ENCODE results near the gene HDAC4. TPM values are rescaled to one million over a fixed set of nuclear protein-coding genes. Genes with fewer than 3 reads are reported as not detected.

HDAC4 gene
- total and polyA plus RNA-seq, 4 donors: 2.9 to 37.2 (median 4.4) TPM

GRCh38 chr2:239131521-239131920 lies 269.3 kb downstream of the HDAC4 start:
- H3K4me3 ChIP-seq (ENCODE audit: low read depth in 1 of 3, low read length in 3 of 3): no peak overlapping the region
- H3K36me3 ChIP-seq (ENCODE audit: control insufficient read depth in 4 of 4, insufficient read depth in 3 of 4, low read depth in 1 of 4, low read length in 3 of 4): peaks cover 7 to 42% (median 12%) of the 10 kb centered on the region in 4 donors
- 94% methylated on average over 10 of the region's 10 CpGs for WGBS
- TF ChIP-seq, protein P1, sequence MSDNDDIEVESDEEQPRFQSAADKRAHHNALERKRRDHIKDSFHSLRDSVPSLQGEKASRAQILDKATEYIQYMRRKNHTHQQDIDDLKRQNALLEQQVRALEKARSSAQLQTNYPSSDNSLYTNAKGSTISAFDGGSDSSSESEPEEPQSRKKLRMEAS (IDR thresholded peaks at IDR 0.05): no peak
- TF ChIP-seq FOXA1 (IDR thresholded peaks at IDR 0.05): no peak
- TF ChIP-seq RAD21 (IDR thresholded peaks at IDR 0.05): no peak
- TF ChIP-seq YY1 (IDR thresholded peaks at IDR 0.05): no peak
- TF ChIP-seq FOXA2 (IDR thresholded peaks at IDR 0.05): no peak
- no peak for TF ChIP-seq CTCF (IDR thresholded peaks at IDR 0.05; ENCODE audit: low read depth, low read length, missing input control)
- TF ChIP-seq EGR1 (IDR thresholded peaks at IDR 0.05; ENCODE audit: low read depth in 2 of 2): no peak
- no peak for TF ChIP-seq HNF4A (conservative IDR thresholded peaks at IDR 0.05)
- no peak for TF ChIP-seq TAF1 (conservative IDR thresholded peaks at IDR 0.05)
- no peak overlapping the region for H3K9ac ChIP-seq (ENCODE audit: low read depth in 1 of 2, low read length in 2 of 2)
- H3K4me1 ChIP-seq (ENCODE audit: control insufficient read depth in 4 of 4, insufficient read depth in 4 of 4, low read length in 3 of 4): no peaks in the 10 kb centered on the region
- no peak for DNase-seq (ENCODE audit: low spot score)
- H3K27me3 ChIP-seq (ENCODE audit: control insufficient read depth in 4 of 4, insufficient read depth in 4 of 4, low read length in 3 of 4): no peaks in the 10 kb centered on the region
- no peak overlapping the region for H3K27ac ChIP-seq (ENCODE audit: low read depth in 1 of 2, low read length in 2 of 2)
- no peaks in the 10 kb centered on the region for H3K9me3 ChIP-seq (ENCODE audit: control insufficient read depth in 4 of 4, low read length in 3 of 4)

DNA sequence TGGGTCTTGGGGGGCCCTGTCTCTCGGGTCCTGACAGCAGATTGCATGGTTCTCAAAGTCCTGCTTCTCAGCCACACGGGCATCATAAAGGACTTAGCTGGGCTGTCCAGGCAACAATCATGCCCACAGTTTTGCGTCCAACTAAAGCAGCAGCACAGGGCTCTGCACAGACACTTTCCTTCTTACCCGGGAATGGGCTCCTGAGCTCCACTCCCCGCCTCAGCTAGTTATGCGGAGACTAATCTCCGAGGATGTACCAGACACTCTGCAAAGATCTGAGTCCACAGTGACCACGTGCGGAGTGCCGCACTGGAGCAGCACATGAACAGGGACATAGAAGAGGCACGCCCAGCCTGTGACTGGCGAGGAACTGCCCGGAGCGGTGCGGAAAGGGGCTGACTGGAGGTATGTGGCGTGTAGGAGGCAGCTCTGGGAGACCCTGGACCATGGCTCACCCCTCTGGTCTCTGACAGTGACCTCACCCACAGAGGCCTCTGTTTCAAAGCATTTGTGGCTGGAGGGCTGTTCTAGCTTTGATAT lies 270.0 kb downstream of the HDAC4 start:
- H3K9ac ChIP-seq (ENCODE audit: low read depth in 1 of 2, low read length in 2 of 2): no peak overlapping the region
- H3K4me3 ChIP-seq (ENCODE audit: low read depth in 1 of 3, low read length in 3 of 3): no peak overlapping the region
- H3K4me1 ChIP-seq (ENCODE audit: control insufficient read depth in 4 of 4, insufficient read depth in 4 of 4, low read length in 3 of 4): no peaks in the 10 kb centered on the region
- peaks cover 7 to 48% (median 15%) of the 10 kb centered on the region in 4 donors for H3K36me3 ChIP-seq (ENCODE audit: control insufficient read depth in 4 of 4, insufficient read depth in 3 of 4, low read depth in 1 of 4, low read length in 3 of 4)
- 97% methylated on average over 16 of the region's 16 CpGs for WGBS
- no peaks in the 10 kb centered on the region for H3K27me3 ChIP-seq (ENCODE audit: control insufficient read depth in 4 of 4, insufficient read depth in 4 of 4, low read length in 3 of 4)
- H3K27ac ChIP-seq (ENCODE audit: low read depth in 1 of 2, low read length in 2 of 2): no peak overlapping the region
- H3K9me3 ChIP-seq (ENCODE audit: control insufficient read depth in 4 of 4, low read length in 3 of 4): no peaks in the 10 kb centered on the region
- no peak for DNase-seq (ENCODE audit: low spot score)
- TF ChIP-seq TAF1 (conservative IDR thresholded peaks at IDR 0.05): no peak
- no peak for TF ChIP-seq JUND (IDR thresholded peaks at IDR 0.05)
- TF ChIP-seq FOXA2 (IDR thresholded peaks at IDR 0.05): no peak
- TF ChIP-seq, protein P2, sequence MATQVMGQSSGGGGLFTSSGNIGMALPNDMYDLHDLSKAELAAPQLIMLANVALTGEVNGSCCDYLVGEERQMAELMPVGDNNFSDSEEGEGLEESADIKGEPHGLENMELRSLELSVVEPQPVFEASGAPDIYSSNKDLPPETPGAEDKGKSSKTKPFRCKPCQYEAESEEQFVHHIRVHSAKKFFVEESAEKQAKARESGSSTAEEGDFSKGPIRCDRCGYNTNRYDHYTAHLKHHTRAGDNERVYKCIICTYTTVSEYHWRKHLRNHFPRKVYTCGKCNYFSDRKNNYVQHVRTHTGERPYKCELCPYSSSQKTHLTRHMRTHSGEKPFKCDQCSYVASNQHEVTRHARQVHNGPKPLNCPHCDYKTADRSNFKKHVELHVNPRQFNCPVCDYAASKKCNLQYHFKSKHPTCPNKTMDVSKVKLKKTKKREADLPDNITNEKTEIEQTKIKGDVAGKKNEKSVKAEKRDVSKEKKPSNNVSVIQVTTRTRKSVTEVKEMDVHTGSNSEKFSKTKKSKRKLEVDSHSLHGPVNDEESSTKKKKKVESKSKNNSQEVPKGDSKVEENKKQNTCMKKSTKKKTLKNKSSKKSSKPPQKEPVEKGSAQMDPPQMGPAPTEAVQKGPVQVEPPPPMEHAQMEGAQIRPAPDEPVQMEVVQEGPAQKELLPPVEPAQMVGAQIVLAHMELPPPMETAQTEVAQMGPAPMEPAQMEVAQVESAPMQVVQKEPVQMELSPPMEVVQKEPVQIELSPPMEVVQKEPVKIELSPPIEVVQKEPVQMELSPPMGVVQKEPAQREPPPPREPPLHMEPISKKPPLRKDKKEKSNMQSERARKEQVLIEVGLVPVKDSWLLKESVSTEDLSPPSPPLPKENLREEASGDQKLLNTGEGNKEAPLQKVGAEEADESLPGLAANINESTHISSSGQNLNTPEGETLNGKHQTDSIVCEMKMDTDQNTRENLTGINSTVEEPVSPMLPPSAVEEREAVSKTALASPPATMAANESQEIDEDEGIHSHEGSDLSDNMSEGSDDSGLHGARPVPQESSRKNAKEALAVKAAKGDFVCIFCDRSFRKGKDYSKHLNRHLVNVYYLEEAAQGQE (IDR thresholded peaks at IDR 0.05): no peak
- TF ChIP-seq CTCF (IDR thresholded peaks at IDR 0.05; ENCODE audit: low read depth, low read length, missing input control): no peak
- no peak for TF ChIP-seq YY1 (IDR thresholded peaks at IDR 0.05)
- TF ChIP-seq HNF4A (conservative IDR thresholded peaks at IDR 0.05): no peak
- TF ChIP-seq, protein P3, sequence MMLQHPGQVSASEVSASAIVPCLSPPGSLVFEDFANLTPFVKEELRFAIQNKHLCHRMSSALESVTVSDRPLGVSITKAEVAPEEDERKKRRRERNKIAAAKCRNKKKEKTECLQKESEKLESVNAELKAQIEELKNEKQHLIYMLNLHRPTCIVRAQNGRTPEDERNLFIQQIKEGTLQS (IDR thresholded peaks at IDR 0.05): no peak
- TF ChIP-seq RAD21 (IDR thresholded peaks at IDR 0.05): no peak
- TF ChIP-seq HNF4G (IDR thresholded peaks at IDR 0.05): no peak
- no peak for TF ChIP-seq NR2F2 (IDR thresholded peaks at IDR 0.05)
- no peak for TF ChIP-seq SP1 (IDR thresholded peaks at IDR 0.05)
- TF ChIP-seq ZBTB33 (IDR thresholded peaks at IDR 0.05): no peak
- no peak for TF ChIP-seq EGR1 (IDR thresholded peaks at IDR 0.05; ENCODE audit: low read depth in 2 of 2)
- TF ChIP-seq RXRA (IDR thresholded peaks at IDR 0.05): no peak
- TF ChIP-seq, protein P1 (IDR thresholded peaks at IDR 0.05): no peak
